Fibroblast of peridontal ligament (primary cell): ENCODE measurements around the gene RHBDL1.
A peak's percentile ranks its signal among the peaks of the same experiment; 100 is the strongest.

ENCODE experiments used
- DNase-seq: peaks from one replicate; pipeline ENCODE4 v3.0.0-alpha.2; 2010; ENCODE audit errors: extremely low read depth

RHBDL1 gene

DNA sequence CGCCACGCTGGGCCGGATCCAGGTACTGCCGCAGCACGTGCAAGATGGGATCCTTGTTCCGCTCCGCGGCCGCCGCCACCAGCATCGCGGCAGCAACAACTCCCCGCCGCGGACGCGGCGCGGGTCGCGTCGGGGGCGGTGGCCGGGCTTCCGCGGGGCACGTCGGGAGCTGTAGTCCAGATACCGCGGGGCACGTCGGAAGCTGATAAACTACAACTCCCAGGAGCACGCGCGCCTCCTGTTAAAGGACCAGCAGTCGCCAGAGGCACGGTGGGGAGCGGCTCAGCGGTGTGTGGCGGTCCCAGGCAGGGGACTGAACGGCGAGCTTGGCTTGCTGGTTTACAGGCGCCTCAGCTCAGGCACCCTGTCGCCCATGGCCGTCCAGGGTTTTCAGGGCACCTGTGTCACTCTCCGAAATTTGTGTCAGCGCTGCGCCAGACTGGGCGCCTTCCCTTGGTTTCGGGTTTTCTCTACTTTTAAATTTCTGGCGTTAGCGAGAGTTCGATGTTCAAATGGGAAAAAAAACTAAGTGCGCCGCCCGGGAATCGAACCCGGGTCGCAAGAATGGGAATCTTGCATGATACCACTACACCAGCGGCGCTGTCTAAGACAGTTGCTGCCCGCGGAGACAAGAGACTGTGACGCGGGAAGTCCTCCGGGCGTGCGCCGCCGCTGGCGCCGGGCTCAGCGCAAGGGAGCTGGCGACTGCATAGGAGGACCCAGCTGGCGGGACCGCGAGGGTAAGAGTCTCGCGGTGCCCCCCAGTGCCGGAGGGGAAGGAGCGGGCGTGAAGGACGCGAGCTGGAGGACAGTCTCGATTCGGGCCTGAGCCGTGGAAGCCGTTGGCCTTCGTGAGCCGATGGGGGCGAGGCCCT is 39.0 kb upstream of the RHBDL1 start, which contains the start of gene METTL26:
TSS of gene METTL26 (minus strand) at position 100 of the 875 bp plus-strand sequence. CDS start at position 85, 15 bp downstream.
- peak; percentile 91 for DNase-seq

DNA sequence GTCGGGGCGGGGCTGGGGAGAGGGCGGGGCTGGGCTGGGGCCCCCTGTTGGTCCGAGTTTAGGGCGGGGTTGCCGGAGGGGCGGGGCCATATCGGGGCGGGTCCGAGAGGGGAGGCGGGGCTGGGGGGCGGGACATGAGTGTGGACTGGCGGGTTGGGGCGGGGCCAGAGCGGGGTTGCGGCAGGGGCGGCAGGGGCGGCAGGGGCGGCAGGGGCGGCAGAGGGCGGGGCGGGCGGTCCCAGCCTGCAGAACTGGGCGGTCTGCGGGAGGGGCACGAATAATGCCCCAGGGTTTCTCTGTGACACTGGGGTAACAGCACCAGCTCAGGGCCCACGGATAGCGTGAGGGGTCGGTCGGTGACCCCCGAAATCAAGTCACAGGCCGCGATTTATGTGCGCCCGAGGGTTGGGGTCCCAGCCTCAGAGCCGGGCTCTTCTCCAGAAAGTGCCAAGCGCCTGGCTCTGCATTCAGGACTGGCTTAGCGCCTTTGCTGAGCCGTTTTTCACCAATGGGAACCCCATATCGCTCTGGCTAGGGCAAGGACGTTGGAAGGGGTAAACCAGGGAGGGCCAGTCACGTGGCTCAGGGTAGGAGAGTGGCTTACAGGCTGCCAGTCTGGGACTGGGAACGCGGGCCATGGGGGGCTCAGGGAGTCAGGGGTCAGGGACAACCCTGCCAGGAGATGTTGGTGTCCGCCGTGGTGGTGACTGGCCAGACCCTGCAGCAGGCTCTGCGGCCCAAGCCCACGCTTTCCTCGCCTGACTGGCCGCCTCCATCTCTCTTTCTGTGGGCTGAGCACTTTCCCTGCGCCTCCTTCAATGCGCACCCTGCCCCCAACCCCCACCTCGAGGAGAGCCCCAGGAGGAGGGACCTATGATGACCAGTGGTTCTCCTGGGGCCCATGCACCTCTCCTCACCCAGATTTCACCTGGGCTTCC is 38.1 kb upstream of the RHBDL1 start:
- peak; percentile 82 for DNase-seq

GRCh38 chr16:638034-638543 is 37.4 kb upstream of the RHBDL1 start:
- DNase-seq: no peak

DNA sequence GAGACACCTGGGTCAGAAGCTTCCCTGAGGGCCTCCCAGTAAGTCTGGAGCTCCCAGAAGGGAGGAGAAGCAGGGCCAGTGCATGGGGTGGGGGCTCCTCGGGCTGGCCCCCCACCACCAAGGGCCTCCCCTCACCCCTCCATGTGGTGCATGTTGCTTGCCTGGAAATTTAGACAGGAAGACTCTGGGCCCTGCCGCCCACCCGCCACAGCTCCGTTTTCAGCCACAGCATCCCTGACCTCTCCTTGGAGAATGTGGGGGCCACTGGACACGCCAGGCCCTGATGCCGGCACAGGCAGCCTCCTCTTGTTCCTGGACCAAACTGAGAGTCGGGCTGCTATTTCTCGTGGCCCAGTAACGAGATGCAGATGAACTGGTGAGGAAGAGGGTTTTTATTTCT is 36.6 kb upstream of the RHBDL1 start:
- DNase-seq: no peak

- no peak for DNase-seq
Measured at GRCh38 chr16:640614-641013, 34.9 kb upstream of the RHBDL1 start.

GRCh38 chr16:641326-642188 is 33.9 kb upstream of the RHBDL1 start, which contains the start of gene MCRIP2:
Gene MCRIP2 (plus strand): TSS chr16:641828. CDS start chr16:641992, 164 bp downstream.
- DNase-seq: peak; percentile 60

GRCh38 chr16:642189-643049 is 33.1 kb upstream of the RHBDL1 start:
- no peak for DNase-seq

DNA sequence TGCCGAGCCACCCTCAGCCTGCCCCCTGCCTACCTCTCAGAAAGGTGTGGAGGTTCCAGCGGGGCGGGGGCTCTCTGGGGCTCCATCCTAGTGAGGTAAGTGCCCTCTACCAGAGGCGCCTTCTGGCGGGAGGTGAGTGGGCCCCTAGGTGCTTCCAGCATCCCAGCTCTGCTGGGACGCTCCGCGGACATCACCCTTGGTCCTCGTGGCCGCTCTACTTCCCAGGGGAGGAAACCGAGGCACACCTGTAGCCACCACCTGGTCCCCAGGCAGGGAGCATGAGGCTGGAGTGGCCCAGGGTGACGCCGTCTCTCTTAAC is 32.5 kb upstream of the RHBDL1 start:
- DNase-seq: no peak

- DNase-seq: no peak
Measured at GRCh38 chr16:644556-644955, 30.9 kb upstream of the RHBDL1 start.

DNA sequence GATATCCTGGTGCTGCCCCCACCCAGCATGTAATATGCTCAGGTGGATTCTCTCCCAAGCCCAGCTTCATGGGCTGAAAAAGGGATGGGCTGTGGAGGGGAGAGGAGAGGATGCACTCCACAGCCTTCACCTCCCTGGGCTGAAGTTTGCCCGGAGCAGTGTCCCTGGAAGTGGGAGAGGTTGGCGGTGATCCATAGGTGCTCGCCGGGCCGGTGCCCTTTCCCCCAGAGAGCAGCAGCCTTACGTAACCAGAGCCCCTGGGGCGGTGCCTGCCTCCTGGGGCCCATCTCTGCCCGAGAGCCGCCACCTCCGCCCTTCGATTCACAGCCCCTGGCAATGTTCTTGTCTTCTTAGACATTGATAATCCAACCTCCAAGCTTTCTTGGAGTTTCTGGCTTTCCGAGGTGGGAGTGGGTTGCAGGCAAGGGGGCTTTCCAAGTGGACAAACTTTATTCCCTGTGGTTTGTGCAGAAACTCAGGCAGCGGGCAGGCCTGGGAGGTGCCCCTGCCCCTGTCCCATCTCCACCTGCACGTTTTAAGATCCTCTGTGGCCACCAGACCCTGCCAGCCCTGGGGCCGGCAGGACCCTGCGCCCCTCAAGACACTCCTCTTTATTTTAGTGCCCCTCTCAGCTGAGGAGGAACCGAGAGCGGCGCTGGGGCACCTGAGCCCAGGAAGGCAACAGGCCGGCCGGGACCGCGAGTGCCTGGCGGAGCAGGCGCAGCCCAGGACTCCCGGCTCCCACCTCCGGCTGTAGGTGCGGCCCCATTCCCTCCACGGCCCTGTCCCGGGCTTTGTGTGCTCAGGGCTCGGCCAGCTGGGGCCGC is 29.4 kb upstream of the RHBDL1 start:
- DNase-seq: no peak

DNA sequence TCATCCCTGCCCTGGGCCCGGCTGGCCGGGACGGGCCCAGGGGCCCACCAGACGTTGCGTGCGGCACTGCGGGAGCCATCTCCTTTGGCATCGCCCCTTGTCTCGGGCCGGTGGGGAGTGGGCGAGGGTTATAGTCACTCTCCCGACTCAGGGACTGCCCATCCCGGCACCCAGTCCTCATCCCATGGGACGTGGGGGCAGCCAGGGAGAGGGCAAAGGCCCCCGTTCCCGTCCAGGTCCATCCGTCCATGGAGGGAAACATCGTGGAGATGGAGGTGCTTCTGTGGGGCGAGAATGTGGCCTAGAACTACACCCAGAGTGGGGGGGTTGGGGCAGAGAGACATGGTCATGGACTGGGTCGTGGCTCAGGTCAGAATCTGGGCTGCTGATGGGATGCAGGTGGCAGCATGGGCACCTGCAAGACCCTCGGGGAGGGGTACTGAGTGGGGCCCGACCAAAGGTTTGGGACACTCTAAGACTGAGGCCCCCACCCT is 28.7 kb upstream of the RHBDL1 start:
- DNase-seq: no peak

DNA sequence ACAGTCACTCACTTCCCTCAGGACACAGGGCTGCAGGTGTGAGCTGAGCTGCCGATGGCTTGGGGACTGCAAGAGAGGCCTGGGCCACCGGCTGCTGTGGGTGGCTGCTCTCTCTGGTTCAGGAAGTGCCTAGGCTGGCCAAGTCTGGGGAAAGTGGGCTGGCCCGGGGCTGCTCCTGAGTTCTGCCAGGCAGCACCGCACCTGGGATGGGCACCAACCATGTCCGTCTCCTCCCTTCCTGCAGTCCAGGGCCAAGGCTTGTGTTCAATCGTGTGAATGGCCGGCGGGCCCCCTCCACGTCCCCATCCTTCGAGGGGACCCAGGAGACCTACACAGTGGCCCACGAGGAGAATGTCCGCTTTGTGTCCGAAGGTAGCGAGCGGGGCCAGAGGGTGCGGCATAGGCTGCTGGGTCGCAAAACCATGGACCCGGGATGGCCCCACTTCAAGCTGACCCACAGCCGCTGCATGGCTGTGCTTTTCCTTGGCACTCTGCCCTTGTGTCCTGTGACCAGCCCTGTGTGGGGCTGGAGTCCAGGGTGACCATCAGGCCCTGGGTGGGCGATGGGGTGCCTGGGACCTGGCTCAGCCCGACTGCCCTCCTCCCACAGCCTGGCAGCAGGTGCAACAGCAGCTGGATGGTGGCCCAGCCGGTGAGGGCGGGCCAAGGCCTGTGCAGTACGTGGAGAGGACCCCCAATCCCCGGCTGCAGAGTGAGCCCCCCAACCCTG is 28.1 kb upstream of the RHBDL1 start:
- no peak for DNase-seq

DNA sequence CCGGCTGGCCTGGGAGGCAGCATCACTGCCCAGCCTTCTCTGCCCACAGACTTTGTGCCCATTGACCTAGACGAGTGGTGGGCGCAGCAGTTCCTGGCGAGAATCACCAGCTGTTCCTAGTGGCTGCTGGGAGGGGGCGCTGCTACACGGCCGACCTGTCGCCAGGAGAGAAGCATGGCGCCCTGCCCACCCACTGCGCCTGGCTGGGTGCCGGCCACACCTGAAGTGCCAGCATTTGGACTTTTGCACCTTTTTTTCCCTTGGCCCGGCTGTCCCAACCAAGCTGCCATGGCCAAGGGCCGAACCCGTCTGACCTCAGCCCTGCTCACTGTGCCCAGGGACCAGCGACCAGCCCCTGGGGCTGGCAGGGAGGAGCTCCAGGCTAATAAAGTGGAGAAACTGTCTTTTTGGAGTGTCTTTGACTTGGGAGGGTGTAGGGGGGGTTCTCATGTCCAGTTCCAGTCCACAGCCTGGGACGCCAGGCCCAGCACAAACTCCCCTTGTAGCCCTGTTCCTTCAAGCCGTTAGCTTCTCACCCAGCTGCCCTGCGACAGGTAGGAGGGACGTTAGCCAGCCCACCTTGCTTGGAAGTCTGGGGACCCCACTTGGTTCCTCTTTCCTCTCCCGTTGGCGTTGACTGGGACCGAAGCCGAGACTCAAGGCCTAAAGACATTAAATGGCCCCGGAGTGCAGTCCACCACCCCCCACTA is 27.2 kb upstream of the RHBDL1 start:
- DNase-seq: no peak

- peak; percentile 87 for DNase-seq
Measured at GRCh38 chr16:648781-649589, 26.5 kb upstream of the RHBDL1 start, which contains the start of gene WDR90. Gene WDR90 (plus strand): TSS chr16:649365. CDS start chr16:649417, 52 bp downstream.

DNA sequence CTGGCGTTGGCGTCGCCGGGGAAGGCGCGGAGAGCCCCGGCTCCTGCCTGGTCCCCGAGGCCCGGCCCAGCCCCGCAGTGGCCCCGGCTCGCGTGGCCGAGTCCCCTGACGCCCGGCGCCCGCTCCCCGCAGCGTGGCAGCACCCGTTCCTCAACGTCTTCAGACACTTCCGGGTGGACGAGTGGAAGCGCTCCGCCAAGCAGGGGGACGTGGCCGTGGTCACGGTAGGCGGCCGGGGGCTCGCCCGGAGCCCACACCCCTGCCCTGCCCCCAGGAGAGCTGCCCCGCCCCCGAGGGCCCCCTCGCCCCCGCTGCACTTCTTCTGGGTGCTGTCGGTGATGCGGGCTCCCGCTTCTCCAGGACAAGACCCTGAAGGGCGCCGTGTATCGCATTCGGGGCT is 25.8 kb upstream of the RHBDL1 start:
- DNase-seq: no peak

GRCh38 chr16:651844-652243 is 23.6 kb upstream of the RHBDL1 start:
- no peak for DNase-seq
